ENCODE results near the gene ADGRG6.

ADGRG6 gene

GRCh38 chr6:142443532-142443931 is 141.7 kb downstream of the ADGRG6 start:
- no peaks in the 10 kb centered on the region for H3K27me3 ChIP-seq (replicated peaks; ENCODE audit: insufficient read depth, low read length)
- DNase-seq = no peak

GRCh38 chr6:142444376-142444775 is 142.6 kb downstream of the ADGRG6 start:
- no peaks in the 10 kb centered on the region for H3K9me3 ChIP-seq (replicated peaks; ENCODE audit: insufficient read depth, low read length)
- no peak overlapping the region for H3K4me2 ChIP-seq (ENCODE audit: low read depth, low read length)
- H4K20me1 ChIP-seq (ENCODE audit: insufficient read depth, low read length) = no peaks in the 10 kb centered on the region
- no peaks in the 10 kb centered on the region for H3K9me2 ChIP-seq (replicated peaks; ENCODE audit: insufficient read depth, low read length)
- H3K4me1 ChIP-seq (ENCODE audit: low read length) = no peaks in the 10 kb centered on the region
- H3K27ac ChIP-seq (ENCODE audit: low read length) = no peak overlapping the region
- TF ChIP-seq CTCF (IDR thresholded peaks at IDR 0.05; ENCODE audit: low read length) (no peak), EZH2phosphoT487 (IDR thresholded peaks at IDR 0.05; ENCODE audit: low read length) (no peak), EZH2 (optimal IDR thresholded peaks at IDR 0.05; ENCODE audit: low read depth, low read length) (no peak)
- no peaks in the 10 kb centered on the region for H3F3A ChIP-seq (ENCODE audit: insufficient read depth, low read length)
- no peaks in the 10 kb centered on the region for H3K36me3 ChIP-seq (replicated peaks; ENCODE audit: insufficient read depth, low read length)
- H3K4me3 ChIP-seq (ENCODE audit: low read length) = no peak overlapping the region
- H2AFZ ChIP-seq (ENCODE audit: low read length) = no peak overlapping the region
- H3K79me2 ChIP-seq (ENCODE audit: low read length) = no peaks in the 10 kb centered on the region
- no peak for DNase-seq
- H3K9ac ChIP-seq (ENCODE audit: low read length) = no peak overlapping the region
- H3K27me3 ChIP-seq (replicated peaks; ENCODE audit: insufficient read depth, low read length) = no peaks in the 10 kb centered on the region

More at GRCh38 chr6:142443532-142443931, 141.7 kb downstream of the ADGRG6 start:
- H3K9me3 ChIP-seq (replicated peaks; ENCODE audit: insufficient read depth, low read length) = no peaks in the 10 kb centered on the region
- H3K9ac ChIP-seq (ENCODE audit: low read length) = no peak overlapping the region
- no peak overlapping the region for H2AFZ ChIP-seq (ENCODE audit: low read length)
- no peaks in the 10 kb centered on the region for H4K20me1 ChIP-seq (ENCODE audit: insufficient read depth, low read length)
- H3K4me3 ChIP-seq (ENCODE audit: low read length) = no peak overlapping the region
- no peak overlapping the region for H3K27ac ChIP-seq (ENCODE audit: low read length)
- H3K4me2 ChIP-seq (ENCODE audit: low read depth, low read length) = no peak overlapping the region
- H3K4me1 ChIP-seq (ENCODE audit: low read length) = no peaks in the 10 kb centered on the region
- no peaks in the 10 kb centered on the region for H3K36me3 ChIP-seq (replicated peaks; ENCODE audit: insufficient read depth, low read length)
- no peak for TF ChIP-seq EZH2phosphoT487 (IDR thresholded peaks at IDR 0.05; ENCODE audit: low read length)
- no peak for TF ChIP-seq CTCF (IDR thresholded peaks at IDR 0.05; ENCODE audit: low read length)
- TF ChIP-seq EZH2 (optimal IDR thresholded peaks at IDR 0.05; ENCODE audit: low read depth, low read length) = no peak
- no peaks in the 10 kb centered on the region for H3K79me2 ChIP-seq (ENCODE audit: low read length)
- no peaks in the 10 kb centered on the region for H3F3A ChIP-seq (ENCODE audit: insufficient read depth, low read length)
- no peaks in the 10 kb centered on the region for H3K9me2 ChIP-seq (replicated peaks; ENCODE audit: insufficient read depth, low read length)

- no peak overlapping the region for H3K9ac ChIP-seq (ENCODE audit: low read length)
- H4K20me1 ChIP-seq (ENCODE audit: insufficient read depth, low read length) = no peaks in the 10 kb centered on the region
- H3K9me2 ChIP-seq (replicated peaks; ENCODE audit: insufficient read depth, low read length) = no peaks in the 10 kb centered on the region
- H3K36me3 ChIP-seq (replicated peaks; ENCODE audit: insufficient read depth, low read length) = no peaks in the 10 kb centered on the region
- no peak for DNase-seq
- H3K27me3 ChIP-seq (replicated peaks; ENCODE audit: insufficient read depth, low read length) = no peaks in the 10 kb centered on the region
- H3K4me2 ChIP-seq (ENCODE audit: low read depth, low read length) = no peak overlapping the region
- H3K4me1 ChIP-seq (ENCODE audit: low read length) = no peaks in the 10 kb centered on the region
- no peaks in the 10 kb centered on the region for H3F3A ChIP-seq (ENCODE audit: insufficient read depth, low read length)
- no peak overlapping the region for H3K4me3 ChIP-seq (ENCODE audit: low read length)
- H3K79me2 ChIP-seq (ENCODE audit: low read length) = no peaks in the 10 kb centered on the region
- H3K27ac ChIP-seq (ENCODE audit: low read length) = no peak overlapping the region
- H3K9me3 ChIP-seq (replicated peaks; ENCODE audit: insufficient read depth, low read length) = no peaks in the 10 kb centered on the region
- TF ChIP-seq EZH2phosphoT487 (IDR thresholded peaks at IDR 0.05; ENCODE audit: low read length) (no peak), CTCF (IDR thresholded peaks at IDR 0.05; ENCODE audit: low read length) (no peak), EZH2 (optimal IDR thresholded peaks at IDR 0.05; ENCODE audit: low read depth, low read length) (no peak)
- H2AFZ ChIP-seq (ENCODE audit: low read length) = no peak overlapping the region
Measured at GRCh38 chr6:142444881-142445301, 143.1 kb downstream of the ADGRG6 start.

Measured in MM.1S (cell line).